Muscle layer of colon (tissue), 2 donors: ENCODE results near the gene OLA1.

ENCODE experiments used
- H3K27ac ChIP-seq: one replicate; pipeline ENCODE4 v1.7.0; 2013; ENCODE audit warnings: low read depth, mild to moderate bottlenecking, low read length, moderate library complexity
- H3K27me3 ChIP-seq, 2 donors: one replicate each; pipeline ENCODE4 v1.7.0; 2013; ENCODE audit warnings: low read length in 2 of 2, mild to moderate bottlenecking in 2 of 2; ENCODE audit not compliant: insufficient read depth in 2 of 2, control insufficient read depth in 1 of 2
- H3K36me3 ChIP-seq: one replicate; pipeline ENCODE4 v1.7.0; 2013; ENCODE audit warnings: mild to moderate bottlenecking, low read length; ENCODE audit not compliant: insufficient read depth
- H3K4me1 ChIP-seq: one replicate; pipeline ENCODE4 v1.7.0; 2013; ENCODE audit warnings: mild to moderate bottlenecking, low read length; ENCODE audit not compliant: insufficient read depth
- H3K4me3 ChIP-seq, 2 donors: one replicate each; pipeline ENCODE4 v1.7.0; 2013; ENCODE audit warnings: low read length in 2 of 2, low read depth in 1 of 2, mild to moderate bottlenecking in 1 of 2, moderate library complexity in 1 of 2
- H3K9ac ChIP-seq: one replicate; pipeline ENCODE4 v1.7.0; 2013; ENCODE audit warnings: low read length
- H3K9me3 ChIP-seq: one replicate; pipeline ENCODE4 v1.7.0; 2013; ENCODE audit warnings: mild to moderate bottlenecking, low read length
- donor health status: abdominal sarcoma.
- donor health status: Adenocarcinoma of cecum.

The OLA1 gene

DNA sequence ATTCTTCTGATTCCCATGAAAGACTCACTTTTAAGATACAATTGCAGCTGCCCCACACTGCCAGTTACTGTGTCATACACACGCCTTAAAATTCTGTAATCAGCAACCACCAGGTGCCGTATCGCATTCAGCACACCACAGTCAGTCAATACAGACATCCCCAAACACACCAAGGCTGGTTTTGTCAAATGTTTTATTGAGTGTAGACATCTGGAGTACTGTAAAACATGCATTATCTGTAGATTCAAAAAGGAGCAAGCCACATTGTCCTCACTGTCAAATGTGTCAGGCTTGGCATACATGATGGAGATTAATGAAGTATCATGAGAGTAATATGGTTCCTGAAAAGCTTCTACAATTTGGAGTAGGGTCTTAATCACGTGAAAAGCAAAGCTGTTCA is 173.5 kb downstream of the OLA1 start:
- no peaks in the 10 kb centered on the region for H3K9me3 ChIP-seq
- no peaks in the 10 kb centered on the region for H3K36me3 ChIP-seq
- H3K9ac ChIP-seq, result no peak overlapping the region
- H3K4me3 ChIP-seq, result no peak overlapping the region
- no peak overlapping the region for H3K27ac ChIP-seq
- no peaks in the 10 kb centered on the region for H3K27me3 ChIP-seq
- H3K4me1 ChIP-seq, result no peaks in the 10 kb centered on the region

DNA sequence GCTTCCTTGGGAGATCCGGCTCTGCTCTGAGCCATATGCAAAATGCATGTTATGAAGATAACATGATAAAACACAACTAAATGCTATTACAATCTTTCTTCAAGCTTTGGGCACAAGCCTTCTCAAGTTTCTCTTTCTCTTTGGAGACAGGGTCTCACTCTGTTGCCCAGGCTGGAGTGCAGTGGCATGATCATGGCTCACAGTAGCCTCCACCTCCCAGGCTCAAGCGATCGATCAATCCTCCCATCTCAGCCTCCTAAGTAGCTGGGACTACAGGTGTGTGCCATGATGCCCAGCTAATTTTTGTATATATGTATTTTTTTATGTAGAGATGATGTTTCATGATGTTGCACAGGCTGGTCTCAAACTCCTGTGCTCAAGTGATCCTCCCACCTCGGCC is 175.5 kb downstream of the OLA1 start:
- Histone ChIP-seq H3K27ac (no peak overlapping the region), H3K36me3 (no peaks in the 10 kb centered on the region)

GRCh38 chr2:174072069-174072468 is 176.3 kb downstream of the OLA1 start:
- H3K4me1 ChIP-seq, result no peaks in the 10 kb centered on the region
- no peak overlapping the region for H3K9ac ChIP-seq

More for the DNA sequence above, 175.5 kb downstream of the OLA1 start:
- H3K4me1 ChIP-seq, result no peaks in the 10 kb centered on the region
- H3K9me3 ChIP-seq, result no peaks in the 10 kb centered on the region
- H3K27me3 ChIP-seq, result no peaks in the 10 kb centered on the region
- H3K9ac ChIP-seq, result no peak overlapping the region
- no peak overlapping the region for H3K4me3 ChIP-seq

GRCh38 chr2:174071321-174071720 is 177.0 kb downstream of the OLA1 start:
- Histone ChIP-seq H3K4me1 (no peaks in the 10 kb centered on the region), H3K4me3 (no peak overlapping the region), H3K9me3 (no peaks in the 10 kb centered on the region), H3K9ac (no peak overlapping the region), H3K36me3 (no peaks in the 10 kb centered on the region), H3K27me3 (no peaks in the 10 kb centered on the region), H3K27ac (no peak overlapping the region)

More at GRCh38 chr2:174072069-174072468, 176.3 kb downstream of the OLA1 start:
- Histone ChIP-seq H3K4me3 (no peak overlapping the region), H3K9me3 (no peaks in the 10 kb centered on the region), H3K27me3 (no peaks in the 10 kb centered on the region), H3K36me3 (no peaks in the 10 kb centered on the region), H3K27ac (no peak overlapping the region)

DNA sequence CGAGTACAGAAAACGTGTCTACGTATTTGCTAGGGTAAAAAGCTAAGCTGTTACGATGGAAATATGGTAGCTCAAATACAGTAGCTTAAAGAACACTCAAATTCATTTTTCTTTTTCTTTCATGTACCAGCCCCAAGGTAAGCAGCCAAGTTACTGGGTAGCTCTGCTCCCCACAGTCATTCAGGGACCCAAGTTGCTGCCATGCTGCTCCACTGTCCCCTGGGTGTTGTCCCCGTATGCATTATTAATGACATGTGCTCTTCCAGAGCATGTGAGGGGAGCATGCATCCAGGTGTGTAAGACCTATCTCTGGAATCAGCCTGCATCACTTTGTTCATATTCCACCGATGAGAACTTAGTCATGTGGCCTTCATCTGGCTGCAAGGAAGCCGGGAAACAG is 178.1 kb downstream of the OLA1 start:
- Histone ChIP-seq H3K4me1 (no peaks in the 10 kb centered on the region), H3K4me3 (no peak overlapping the region), H3K27ac (no peak overlapping the region), H3K27me3 (no peaks in the 10 kb centered on the region), H3K36me3 (no peaks in the 10 kb centered on the region), H3K9me3 (no peaks in the 10 kb centered on the region), H3K9ac (no peak overlapping the region)

DNA sequence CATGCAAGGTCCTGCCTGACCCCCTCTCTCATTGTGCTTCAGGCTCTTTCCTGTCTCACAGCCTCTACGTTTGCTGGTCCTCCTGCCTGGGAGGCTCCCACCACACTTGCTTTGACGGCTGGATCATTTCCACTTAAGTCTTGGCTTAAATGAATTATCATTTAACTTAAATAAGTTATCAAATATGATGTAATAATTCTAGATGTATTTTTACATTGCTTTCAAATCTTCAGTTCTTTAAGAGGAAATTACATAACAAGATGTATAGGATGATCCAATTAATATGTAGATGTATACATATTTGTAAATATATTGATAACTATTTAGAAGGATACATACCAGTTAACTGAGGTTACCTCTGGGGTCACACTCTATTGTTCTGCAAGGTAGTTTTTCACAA is 180.5 kb downstream of the OLA1 start:
- H3K4me3 ChIP-seq, result no peak overlapping the region
- no peak overlapping the region for H3K9ac ChIP-seq
- H3K27me3 ChIP-seq, result no peaks in the 10 kb centered on the region
- no peak overlapping the region for H3K27ac ChIP-seq
- H3K9me3 ChIP-seq, result no peaks in the 10 kb centered on the region
- H3K36me3 ChIP-seq, result no peaks in the 10 kb centered on the region
- no peaks in the 10 kb centered on the region for H3K4me1 ChIP-seq

- Histone ChIP-seq H3K4me1 (no peaks in the 10 kb centered on the region), H3K36me3 (no peaks in the 10 kb centered on the region), H3K9ac (no peak overlapping the region), H3K4me3 (no peak overlapping the region), H3K27ac (no peak overlapping the region), H3K27me3 (no peaks in the 10 kb centered on the region), H3K9me3 (no peaks in the 10 kb centered on the region)
These were observed 181.5 kb downstream of the OLA1 start for GRCh38 chr2:174066871-174067270.

GRCh38 chr2:174063492-174064092 is 184.7 kb downstream of the OLA1 start:
- H3K9me3 ChIP-seq, result no peaks in the 10 kb centered on the region
- H3K9ac ChIP-seq, result no peak overlapping the region
- no peaks in the 10 kb centered on the region for H3K36me3 ChIP-seq
- no peak overlapping the region for H3K4me3 ChIP-seq
- no peaks in the 10 kb centered on the region for H3K4me1 ChIP-seq
- H3K27me3 ChIP-seq, result no peaks in the 10 kb centered on the region
- H3K27ac ChIP-seq, result no peak overlapping the region

DNA sequence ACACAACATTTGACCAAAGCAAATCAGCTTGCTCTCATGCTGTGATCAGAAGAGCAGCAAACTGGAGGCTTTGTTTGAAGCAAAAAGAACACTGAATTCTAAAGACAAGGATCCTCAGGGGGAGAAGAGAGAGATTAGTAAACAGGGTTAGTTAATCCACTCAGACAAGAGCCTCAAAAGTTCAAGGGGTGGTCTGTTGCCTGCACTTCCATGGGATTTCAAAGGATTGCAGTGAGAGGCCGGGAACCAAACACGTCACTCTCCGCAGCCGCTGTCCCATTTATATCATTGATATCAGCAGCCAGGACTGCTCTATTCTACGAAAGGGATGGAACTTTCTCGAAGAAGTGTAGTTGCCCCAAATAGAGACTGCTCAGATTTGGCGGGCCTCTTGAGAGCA is 185.4 kb downstream of the OLA1 start:
- H3K27ac ChIP-seq, result no peak overlapping the region

DNA sequence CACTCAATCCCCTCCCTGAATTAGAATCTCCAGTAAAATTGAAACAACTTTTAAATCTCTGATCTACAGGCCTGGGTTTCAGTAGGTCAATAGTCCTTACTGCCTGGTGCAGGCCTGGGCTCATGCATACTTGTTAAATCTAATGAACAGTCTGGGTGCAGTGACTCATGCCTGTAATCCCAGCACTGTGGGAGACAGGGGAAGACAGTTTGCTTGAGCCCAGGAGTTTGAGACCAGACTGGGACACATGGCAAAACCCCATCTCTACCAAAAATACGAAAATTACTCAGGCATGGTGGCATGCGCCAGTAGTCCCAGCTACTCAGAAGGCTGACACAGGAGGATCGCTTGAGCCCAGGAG is 188.5 kb downstream of the OLA1 start:
- Histone ChIP-seq H3K4me1 (no peaks in the 10 kb centered on the region), H3K27me3 (no peaks in the 10 kb centered on the region), H3K4me3 (no peak overlapping the region)

More for the DNA sequence above, 185.4 kb downstream of the OLA1 start:
- Histone ChIP-seq H3K27me3 (no peaks in the 10 kb centered on the region), H3K9ac (no peak overlapping the region), H3K9me3 (no peaks in the 10 kb centered on the region), H3K36me3 (no peaks in the 10 kb centered on the region), H3K4me1 (no peaks in the 10 kb centered on the region), H3K4me3 (no peak overlapping the region)

DNA sequence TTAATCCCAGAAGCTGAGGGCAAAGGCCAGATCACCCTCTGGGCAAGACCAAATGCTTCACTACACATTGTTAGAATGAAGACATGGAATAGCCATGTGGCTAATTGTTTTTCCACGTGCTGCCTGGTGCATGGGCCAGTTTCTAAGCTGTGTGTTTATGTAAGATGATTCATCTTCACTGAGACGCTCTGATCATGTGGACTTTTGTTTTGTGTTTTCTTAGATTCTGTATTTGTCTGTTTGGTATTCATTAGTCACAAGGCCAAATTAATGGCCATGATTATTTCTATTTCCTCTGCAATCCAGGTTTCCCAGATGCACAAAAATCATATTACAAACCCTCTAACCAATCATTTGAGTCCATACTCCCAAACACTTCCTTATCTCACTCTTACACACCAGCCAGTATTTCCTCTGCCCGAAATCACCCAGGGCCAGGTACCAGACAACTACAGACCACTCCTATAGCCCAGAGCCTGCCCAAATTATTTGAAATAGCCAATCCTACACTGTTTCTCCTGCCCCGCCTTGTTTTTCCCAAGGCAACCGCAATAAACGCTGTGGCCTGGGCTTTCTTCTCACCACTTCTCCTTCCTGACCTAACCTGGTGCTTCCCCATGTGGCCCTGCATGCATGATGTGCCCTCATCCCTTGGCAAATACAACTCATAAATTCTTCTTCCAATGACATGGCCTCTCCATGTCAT is 189.0 kb downstream of the OLA1 start:
- no peak overlapping the region for H3K4me3 ChIP-seq
- no peaks in the 10 kb centered on the region for H3K27me3 ChIP-seq
- no peaks in the 10 kb centered on the region for H3K4me1 ChIP-seq
- no peaks in the 10 kb centered on the region for H3K36me3 ChIP-seq
- no peaks in the 10 kb centered on the region for H3K9me3 ChIP-seq
- no peak overlapping the region for H3K9ac ChIP-seq
- no peak overlapping the region for H3K27ac ChIP-seq

More for the DNA sequence above, 188.5 kb downstream of the OLA1 start:
- no peaks in the 10 kb centered on the region for H3K9me3 ChIP-seq
- no peak overlapping the region for H3K27ac ChIP-seq
- H3K9ac ChIP-seq, result no peak overlapping the region
- no peaks in the 10 kb centered on the region for H3K36me3 ChIP-seq

GRCh38 chr2:174058456-174058855 is 189.9 kb downstream of the OLA1 start:
- Histone ChIP-seq H3K27ac (no peak overlapping the region), H3K27me3 (no peaks in the 10 kb centered on the region), H3K36me3 (no peaks in the 10 kb centered on the region), H3K9ac (no peak overlapping the region), H3K9me3 (no peaks in the 10 kb centered on the region), H3K4me1 (no peaks in the 10 kb centered on the region), H3K4me3 (no peak overlapping the region)
